ENCODE data around the gene RBMS1. TPM values are rescaled to one million over a fixed set of nuclear protein-coding genes. Genes with fewer than 3 reads are reported as not detected.
A peak's percentile ranks its signal among the peaks of the same experiment; 100 is the strongest.
"Not testable (repeated sequence)": the region's sequence is repeated elsewhere in the genome, so short reads cannot be mapped to it uniquely, and the experiment has no call there.

Gene RBMS1
- total RNA-seq, 1 donor = 170 TPM

GRCh38 chr2:160426604-160427003, 67.0 kb downstream of the RBMS1 start:
- DNase-seq (ENCODE audit: low read depth) = no peak
- H3K4me3 ChIP-seq (ENCODE audit: low read depth, low read length) = no peak overlapping the region
- TF ChIP-seq CTCF (IDR thresholded peaks at IDR 0.05; ENCODE audit: insufficient read depth, low read length) = no peak

- peak; percentile 61 for DNase-seq (ENCODE audit: low read depth)
- no peak for TF ChIP-seq CTCF (IDR thresholded peaks at IDR 0.05; ENCODE audit: insufficient read depth, low read length)
- H3K4me3 ChIP-seq (ENCODE audit: low read depth, low read length) = no peak overlapping the region
Measured at GRCh38 chr2:160425434-160426151, 68.0 kb downstream of the RBMS1 start.

GRCh38 chr2:160423126-160423525, 70.5 kb downstream of the RBMS1 start:
- no peak for DNase-seq (ENCODE audit: low read depth)
- no peak for TF ChIP-seq CTCF (IDR thresholded peaks at IDR 0.05; ENCODE audit: insufficient read depth, low read length)
- H3K4me3 ChIP-seq (ENCODE audit: low read depth, low read length) = no peak overlapping the region

GRCh38 chr2:160421646-160422501, 71.7 kb downstream of the RBMS1 start:
- H3K4me3 ChIP-seq (ENCODE audit: low read depth, low read length); DNase-seq (ENCODE audit: low read depth): not testable (repeated sequence)

GRCh38 chr2:160420711-160421110, 72.9 kb downstream of the RBMS1 start:
- no peak for TF ChIP-seq CTCF (IDR thresholded peaks at IDR 0.05; ENCODE audit: insufficient read depth, low read length)
- DNase-seq (ENCODE audit: low read depth) = no peak
- H3K4me3 ChIP-seq (ENCODE audit: low read depth, low read length) = no peak overlapping the region

GRCh38 chr2:160419776-160420505, 73.7 kb downstream of the RBMS1 start:
- TF ChIP-seq CTCF (IDR thresholded peaks at IDR 0.05; ENCODE audit: insufficient read depth, low read length) = no peak
- H3K4me3 ChIP-seq (ENCODE audit: low read depth, low read length) = no peak overlapping the region
- DNase-seq (ENCODE audit: low read depth) = peak; percentile 91

- H3K4me3 ChIP-seq (ENCODE audit: low read depth, low read length) = no peak overlapping the region
- DNase-seq (ENCODE audit: low read depth) = no peak
- no peak for TF ChIP-seq CTCF (IDR thresholded peaks at IDR 0.05; ENCODE audit: insufficient read depth, low read length)
Measured at GRCh38 chr2:160418853-160419252, 74.8 kb downstream of the RBMS1 start.

Measured in fibroblast of the aortic adventitia (primary cell).